Panc1 (cell line): ENCODE results near the gene MEIS1. TPM values are rescaled to one million over a fixed set of nuclear protein-coding genes. Genes with fewer than 3 reads are reported as not detected.

Experiments used
- ATAC-seq: fragments of 200-7000 bp; cut with Tn5 transposase; 2 replicates; pipeline ENCODE4 v1.9.1; 2020; ENCODE audit warnings: mild to moderate bottlenecking, moderate library complexity
- BruUV-seq: library from RNA; stranded (reverse); fragments of 400-500 nt; replicated peaks from 2 replicates; lab custom pipeline; 2021; lab: Mats Ljungman, UMichigan
- CTCF ChIA-PET: fragments of 300-600 bp; sonication (Branson Sonifier 250); formaldehyde crosslinking; loops from one replicate; lab custom pipeline; 2022; ENCODE audit warnings: antibody characterized with exemption; lab: Charles Lee
- POLR2A ChIA-PET: fragments of 300-600 bp; sonication (Branson Sonifier 250); formaldehyde crosslinking; loops from one replicate; lab custom pipeline; 2022; ENCODE audit warnings: antibody characterized with exemption; lab: Charles Lee
- DNase-seq: peaks from one replicate; pipeline ENCODE4 v3.0.0-alpha.2; 2010; ENCODE audit warnings: low read depth, low spot score
- H3K27ac ChIP-seq: 2 replicates; pipeline ENCODE4 v1.5.1; 2011; ENCODE audit warnings: mild to moderate bottlenecking, low read length, inconsistent platforms
- H3K27me3 ChIP-seq: fragments of 200-500 bp; sonication (Bioruptor generic); 2 replicates; pipeline ENCODE4 v1.6.0; 2014; ENCODE audit warnings: low read length, inconsistent platforms; ENCODE audit not compliant: control insufficient read depth, insufficient read depth
- H3K36me3 ChIP-seq: fragments of 200-500 bp; sonication (Bioruptor generic); 2 replicates; pipeline ENCODE4 v1.5.1; 2014; ENCODE audit warnings: inconsistent platforms, mild to moderate bottlenecking, low read length, moderate library complexity; ENCODE audit not compliant: control insufficient read depth, insufficient read depth
- H3K4me1 ChIP-seq: 2 replicates; pipeline ENCODE4 v1.5.1; 2011; ENCODE audit warnings: inconsistent platforms, mild to moderate bottlenecking, low read length, moderate library complexity; ENCODE audit not compliant: control insufficient read depth, insufficient read depth
- H3K4me3 ChIP-seq, 2 experiments: 2 replicates each; pipeline ENCODE4 v1.5.1; 2011 to 2012; ENCODE audit warnings: low read depth in 2 of 2, low read length in 2 of 2, mild to moderate bottlenecking in 2 of 2, inconsistent platforms in 1 of 2, moderate library complexity in 1 of 2
- H3K9me3 ChIP-seq: fragments of 200-500 bp; sonication (Bioruptor generic); 2 replicates; pipeline ENCODE4 v1.5.1; 2014; ENCODE audit warnings: low read depth, mild to moderate bottlenecking, inconsistent platforms, low read length, moderate library complexity; ENCODE audit not compliant: control insufficient read depth, insufficient read depth
- CTCF ChIP-seq: fragments of 450-650 bp; IDR thresholded peaks from 2 replicates; pipeline ENCODE4 v1.5.1; 2017; ENCODE audit warnings: mild to moderate bottlenecking
- POLR2AphosphoS5 ChIP-seq: IDR thresholded peaks from 2 replicates; pipeline ENCODE4 v1.6.1; 2012; ENCODE audit warnings: mild to moderate bottlenecking, low read depth, low read length, moderate library complexity
- REST ChIP-seq, 2 experiments: IDR thresholded peaks; 2 replicates each; pipeline ENCODE4 v1.6.1; 2011 to 2012; ENCODE audit warnings: low read depth in 2 of 2, control low read depth in 1 of 2, low read length in 1 of 2, mild to moderate bottlenecking in 1 of 2, moderate library complexity in 1 of 2; ENCODE audit not compliant: insufficient read depth in 1 of 2
- SIN3A ChIP-seq: IDR thresholded peaks from 2 replicates; pipeline ENCODE4 v1.6.1; 2012; ENCODE audit warnings: low read depth, mild to moderate bottlenecking, low read length, moderate library complexity, borderline replicate concordance; ENCODE audit not compliant: insufficient read depth
- TCF7L2 ChIP-seq: IDR thresholded peaks from 2 replicates; pipeline ENCODE4 v1.6.1; 2011; ENCODE audit warnings: mild to moderate bottlenecking, low read depth, low read length, inconsistent platforms
- in situ Hi-C: cut with HindIII; loops from 2 replicates; pipeline ENCODE4 v1.10.0; 2016; ENCODE audit warnings: low sequenced_read_pairs, low pct_unique_long_range_greater_than_20kb
- intact Hi-C: fragments of 100-400 bp; cut with micrococcal nuclease; formaldehyde crosslinking; loops from one replicate; pipeline ENCODE4 v1.10.0; 2022; ENCODE audit not compliant: unreplicated experiment
- total RNA-seq: library from RNA; stranded (reverse); gene quantifications from one replicate; pipeline ENCODE4 v1.2.1, GENCODE V29; 2021; ENCODE audit not compliant: unreplicated experiment

Gene MEIS1
- total RNA-seq, 1 experiment from 2014 or later, result 2.0 TPM

GRCh38 chr2:66572391-66572790 is 137.5 kb downstream of the MEIS1 start:
- Histone ChIP-seq H3K27me3 (peaks cover 4% of the 10 kb centered on the region), H3K36me3 (no peaks in the 10 kb centered on the region; the same call in 1 of the 2 replicates), H3K4me1 (peaks cover 11% of the 10 kb centered on the region), H3K4me3 (no peak overlapping the region), H3K27ac (no peak overlapping the region), H3K9me3 (no peaks in the 10 kb centered on the region)
- BruUV-seq, result no TSS peak
- intact Hi-C loops (loop anchor here (5.0 kb wide), 1 partner anchor 930 kb away; no protein-coding TSS in a partner anchor), in situ Hi-C loops (no loop called here)
- POLR2A ChIA-PET, result interaction anchor here (0.7 kb wide), 1 partner anchor 1317 kb away, joined by 3 read pairs; no protein-coding TSS in a partner anchor
- CTCF ChIA-PET, result no interaction called here
- ATAC-seq (no peak), DNase-seq (no peak)
- no peak for TF ChIP-seq POLR2AphosphoS5
- no peak for TF ChIP-seq SIN3A
- no peak for TF ChIP-seq CTCF
- no peak for TF ChIP-seq REST (IDR thresholded peaks at IDR 0.05; ENCODE audit: insufficient read depth in 1 of 2, low read depth in 2 of 2, low read length in 1 of 2)
- no peak for TF ChIP-seq TCF7L2

- Histone ChIP-seq H3K27me3 (peaks cover 14% of the 10 kb centered on the region), H3K4me1 (peaks cover 20% of the 10 kb centered on the region), H3K9me3 (no peaks in the 10 kb centered on the region), H3K27ac (no peak overlapping the region), H3K36me3 (no peaks in the 10 kb centered on the region; the same call in 1 of the 2 replicates), H3K4me3 (no peak overlapping the region)
- no peak for TF ChIP-seq POLR2AphosphoS5
- no peak for TF ChIP-seq TCF7L2
- TF ChIP-seq CTCF, result no peak
- TF ChIP-seq SIN3A, result no peak
- TF ChIP-seq REST (IDR thresholded peaks at IDR 0.05; ENCODE audit: insufficient read depth in 1 of 2, low read depth in 2 of 2, low read length in 1 of 2), result no peak
- no peak for DNase-seq
- ChIA-PET CTCF (no interaction called here), POLR2A (no interaction called here)
- no peak for ATAC-seq
- in situ Hi-C loops, result no loop called here
- BruUV-seq, result no TSS peak
- intact Hi-C loops, result loop anchor here (5.0 kb wide), 1 partner anchor 931 kb away; no protein-coding TSS in a partner anchor
Measured at GRCh38 chr2:66573416-66573815, 138.5 kb downstream of the MEIS1 start.
